Effector CD4-positive, alpha-beta T cell (primary cell): Measurements from ENCODE around the gene FGR.
A peak's percentile ranks its signal among the peaks of the same experiment; 100 is the strongest.

Experiments
- DNase-seq: peaks from one replicate; pipeline ENCODE4 v3.0.0-alpha.2; 2020

Gene FGR

DNA sequence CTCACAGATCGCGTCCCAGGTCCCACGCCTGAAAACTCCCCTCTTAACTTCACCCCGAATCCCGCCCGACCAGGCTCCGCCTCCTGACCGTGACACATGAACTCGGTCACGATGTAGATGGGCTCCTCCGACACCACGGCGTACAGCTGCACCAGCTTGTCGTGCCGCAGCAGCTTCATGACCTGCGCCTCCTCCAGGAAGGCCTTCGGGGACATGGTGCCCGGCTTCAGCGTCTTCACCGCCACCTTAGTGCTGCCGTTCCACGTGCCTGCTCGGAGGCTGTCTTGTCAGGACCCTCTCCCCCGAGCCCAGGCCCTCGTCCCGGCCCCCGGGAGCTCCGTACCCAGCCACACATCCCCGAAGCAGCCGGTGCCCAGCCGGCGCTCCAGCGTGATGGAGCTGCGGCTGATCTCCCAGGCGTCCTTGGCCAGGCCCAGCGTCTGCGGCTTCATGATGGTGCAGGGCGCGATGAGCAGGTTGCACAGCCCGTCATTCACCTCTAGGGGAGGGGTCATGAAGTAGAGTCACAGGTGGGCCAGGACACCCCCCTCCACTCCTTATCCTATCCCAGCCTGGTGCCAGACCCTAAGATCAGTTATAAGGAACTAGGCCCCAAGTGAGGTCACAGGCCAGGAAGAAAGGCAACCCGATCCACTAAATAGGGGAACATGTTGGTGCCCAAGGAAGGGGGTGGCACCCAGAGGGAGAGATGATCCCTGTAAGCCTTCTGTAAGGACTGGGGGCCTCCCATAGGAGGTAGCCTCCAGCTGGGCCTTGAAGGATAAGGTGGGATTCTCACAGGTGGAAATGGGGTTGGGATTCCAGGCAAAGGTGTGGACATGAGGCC lies 19.4 kb downstream of the FGR start:
- no peak for DNase-seq

DNA sequence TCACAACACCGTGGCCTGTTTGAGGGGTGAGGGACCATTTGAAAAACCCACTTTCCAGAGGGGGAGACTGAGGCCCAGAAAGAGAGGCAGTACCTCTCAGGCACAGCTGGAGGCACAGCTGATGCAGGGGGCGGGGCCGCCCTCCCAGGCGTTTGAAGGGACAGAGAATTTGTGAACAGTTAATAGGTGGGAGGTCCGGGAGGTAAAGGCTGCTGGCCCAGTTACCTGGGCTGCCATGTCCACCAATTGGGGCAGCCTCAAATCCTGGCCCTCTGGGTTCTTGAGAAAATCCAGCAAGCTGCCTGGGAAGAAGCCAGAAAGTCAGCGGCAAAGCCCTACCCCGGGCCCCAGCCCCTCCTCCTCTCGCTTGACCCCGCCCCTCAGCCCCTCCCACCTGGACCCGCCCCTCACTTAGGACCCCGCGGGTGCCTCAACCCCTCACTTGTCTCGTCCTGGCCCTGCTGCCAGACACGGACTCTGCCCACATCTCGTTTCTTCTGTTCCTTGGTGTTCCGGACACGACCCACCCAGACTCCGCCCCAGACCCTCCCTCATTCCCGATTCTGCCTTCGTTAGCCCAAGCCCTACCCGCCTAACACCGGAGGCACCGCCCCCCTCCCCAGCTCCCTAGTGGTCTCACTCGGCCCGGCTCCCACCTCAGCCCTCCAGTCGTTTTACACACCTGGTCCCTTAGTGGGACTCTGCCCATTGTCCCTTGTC lies 20.2 kb downstream of the FGR start:
- DNase-seq, result no peak

DNA sequence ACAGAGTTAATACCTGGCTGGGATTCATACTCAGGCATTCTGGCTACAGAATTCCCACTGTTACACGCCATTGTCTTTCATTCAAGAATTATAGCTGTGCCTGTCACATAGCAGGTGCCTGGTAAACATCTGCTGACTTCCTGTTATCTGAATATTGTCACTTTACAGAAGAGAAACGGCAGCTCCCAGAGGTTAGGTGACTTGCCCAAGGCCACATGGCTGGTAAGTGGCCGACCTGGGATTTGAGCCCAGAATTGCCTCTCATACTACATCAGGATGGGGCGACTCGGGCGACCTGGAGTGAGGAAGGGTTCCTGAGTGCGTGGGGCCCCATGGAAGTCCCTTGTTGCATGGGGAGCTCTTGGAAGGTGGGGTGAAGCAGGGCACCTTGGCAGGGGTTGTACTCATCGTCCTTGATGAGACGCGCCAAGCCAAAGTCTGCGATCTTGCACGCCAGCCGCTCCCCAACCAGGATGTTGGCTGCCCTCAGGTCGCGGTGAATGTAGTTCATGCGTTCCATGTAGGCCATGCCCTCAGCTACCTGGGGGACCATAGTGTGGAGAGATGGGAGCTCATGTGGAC lies 20.9 kb downstream of the FGR start:
- DNase-seq, result no peak

DNA sequence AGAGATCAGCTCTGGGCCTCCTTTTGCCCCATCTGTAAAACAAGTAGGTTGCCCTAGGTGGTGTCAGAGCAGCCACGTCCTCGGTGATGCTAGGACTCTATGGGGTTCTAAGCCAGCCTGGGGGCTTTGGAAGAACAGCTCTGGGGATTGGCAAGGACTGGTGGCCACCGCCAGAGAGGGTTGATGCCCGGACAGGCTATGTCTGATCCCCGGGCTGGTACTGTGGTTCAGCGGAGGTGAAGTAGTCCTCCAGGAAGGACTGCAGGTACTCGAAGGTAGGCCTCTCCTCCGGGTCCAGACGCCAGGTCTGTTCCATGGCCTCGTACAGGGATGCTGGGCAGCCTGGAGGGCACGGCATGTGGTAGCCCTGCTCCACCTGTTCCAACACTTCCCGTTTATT lies 22.3 kb downstream of the FGR start:
- no peak for DNase-seq

DNA sequence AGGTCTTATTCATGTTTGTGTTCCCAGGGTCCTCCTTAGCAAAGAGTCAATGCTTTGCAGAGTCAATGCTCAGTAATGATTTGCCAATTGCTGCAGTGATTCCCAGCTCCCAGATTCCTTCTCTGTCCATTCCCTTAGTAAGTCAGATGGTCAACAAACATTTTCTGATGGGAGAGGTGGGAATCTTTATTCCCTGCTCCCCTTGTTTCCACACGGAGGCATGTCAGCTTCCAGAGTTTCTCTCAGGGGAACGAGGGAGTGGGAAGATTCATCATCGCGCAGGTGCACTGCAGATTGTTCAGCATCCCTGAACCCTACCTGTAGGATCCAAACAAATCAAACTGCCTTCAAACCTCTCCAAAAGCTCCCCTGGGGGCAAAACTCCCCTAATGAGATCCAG lies 23.5 kb downstream of the FGR start:
- no peak for DNase-seq

DNA sequence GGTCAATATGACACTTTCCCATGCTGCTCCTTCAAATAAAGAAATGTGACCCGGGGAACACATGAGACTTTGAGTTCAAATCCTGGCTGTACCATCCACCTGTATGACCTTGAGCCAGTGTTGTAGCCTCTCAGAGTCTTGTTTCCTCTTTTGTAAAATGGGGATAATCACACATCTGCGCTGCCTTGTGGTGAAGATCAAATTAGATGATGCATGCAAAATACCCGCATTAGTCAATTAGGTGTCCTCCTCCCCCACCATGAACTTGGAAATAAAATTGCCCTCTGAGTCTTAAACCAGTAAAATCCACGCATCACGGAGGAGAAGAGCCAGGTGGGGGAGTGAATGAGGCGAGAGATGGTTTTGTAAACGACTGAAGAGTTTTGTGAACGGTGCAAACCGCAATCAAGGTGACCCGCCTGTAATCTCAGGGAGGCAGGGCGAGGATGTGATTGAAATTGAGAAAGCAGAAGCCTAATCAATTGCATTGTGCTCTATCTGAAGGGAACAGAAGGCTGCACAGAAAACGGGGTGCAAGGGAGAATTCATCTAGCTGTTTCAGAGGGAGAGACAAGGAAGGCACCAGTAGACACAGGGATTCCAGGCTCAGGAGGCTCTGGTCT lies 25.3 kb downstream of the FGR start:
- no peak for DNase-seq

DNA sequence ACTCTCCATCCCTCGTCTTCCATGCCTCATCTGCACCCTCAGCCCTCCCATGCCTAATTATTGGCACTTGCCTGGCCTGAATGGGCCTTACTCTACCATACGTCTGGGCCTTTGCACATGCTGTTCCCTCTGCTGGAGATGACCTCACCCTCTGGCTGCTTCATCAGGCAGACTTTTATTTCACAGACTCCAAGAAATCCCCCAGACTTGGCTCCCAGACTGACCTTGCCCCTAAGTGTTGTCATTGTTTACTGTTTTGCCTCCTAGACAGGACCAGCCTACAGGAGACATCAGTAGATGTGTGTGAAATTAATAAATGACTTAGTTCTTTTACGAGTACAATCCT lies 25.8 kb downstream of the FGR start:
- DNase-seq, result no peak

DNA sequence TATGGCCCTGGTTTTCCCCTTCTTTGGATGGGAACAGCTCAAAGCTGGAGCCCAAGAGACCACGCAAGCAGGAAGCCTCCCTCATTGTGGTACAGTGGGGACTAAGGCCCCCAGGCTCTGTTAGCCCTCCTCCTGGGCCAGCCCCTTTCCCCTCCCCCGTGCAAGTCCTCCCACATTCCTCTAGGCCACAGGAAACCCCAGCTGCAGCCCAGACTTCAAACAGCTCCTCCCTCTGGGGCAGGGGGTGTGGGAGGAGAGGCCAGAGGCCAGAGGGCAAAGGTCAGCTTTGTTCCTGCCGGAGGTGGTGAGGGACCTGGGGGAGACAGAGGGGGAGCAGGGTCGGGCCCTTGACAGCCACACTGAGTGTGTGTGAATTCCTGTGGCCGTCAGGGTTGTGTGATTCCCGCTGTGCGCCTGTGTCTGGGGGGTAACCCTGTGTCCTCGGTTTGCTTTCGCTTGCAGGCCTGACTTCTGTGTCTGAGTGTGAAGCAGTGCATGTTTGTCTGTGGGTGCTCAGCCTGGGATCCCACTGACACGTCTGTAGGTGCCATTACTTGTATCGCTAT lies 27.7 kb downstream of the FGR start:
- DNase-seq, result no peak

DNA sequence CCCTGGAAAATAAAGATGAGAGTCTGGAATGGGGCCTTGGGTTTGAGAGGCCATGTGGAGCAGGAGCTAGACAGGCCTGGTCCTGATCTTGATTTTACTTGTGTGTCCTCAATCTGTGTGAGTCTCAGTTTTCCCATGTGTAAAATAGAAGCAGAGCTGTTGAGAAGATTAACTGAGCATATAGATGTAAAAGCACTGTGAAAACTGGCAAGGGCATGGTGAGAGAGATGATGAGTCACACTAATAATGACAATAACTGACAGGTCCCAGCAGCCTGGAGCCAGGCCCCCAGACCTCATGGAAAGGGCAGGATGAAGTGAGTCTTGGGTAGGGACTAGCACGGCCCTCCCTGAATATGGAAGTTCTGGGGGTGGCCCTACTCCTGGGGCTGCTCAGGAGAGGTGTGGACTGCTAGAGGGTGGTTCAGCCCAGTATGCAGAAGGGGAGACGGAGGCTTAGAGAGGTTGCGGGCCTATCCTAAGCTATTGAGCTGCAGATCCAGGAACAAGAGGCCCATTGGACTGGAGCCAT lies 28.2 kb downstream of the FGR start:
- no peak for DNase-seq

DNA sequence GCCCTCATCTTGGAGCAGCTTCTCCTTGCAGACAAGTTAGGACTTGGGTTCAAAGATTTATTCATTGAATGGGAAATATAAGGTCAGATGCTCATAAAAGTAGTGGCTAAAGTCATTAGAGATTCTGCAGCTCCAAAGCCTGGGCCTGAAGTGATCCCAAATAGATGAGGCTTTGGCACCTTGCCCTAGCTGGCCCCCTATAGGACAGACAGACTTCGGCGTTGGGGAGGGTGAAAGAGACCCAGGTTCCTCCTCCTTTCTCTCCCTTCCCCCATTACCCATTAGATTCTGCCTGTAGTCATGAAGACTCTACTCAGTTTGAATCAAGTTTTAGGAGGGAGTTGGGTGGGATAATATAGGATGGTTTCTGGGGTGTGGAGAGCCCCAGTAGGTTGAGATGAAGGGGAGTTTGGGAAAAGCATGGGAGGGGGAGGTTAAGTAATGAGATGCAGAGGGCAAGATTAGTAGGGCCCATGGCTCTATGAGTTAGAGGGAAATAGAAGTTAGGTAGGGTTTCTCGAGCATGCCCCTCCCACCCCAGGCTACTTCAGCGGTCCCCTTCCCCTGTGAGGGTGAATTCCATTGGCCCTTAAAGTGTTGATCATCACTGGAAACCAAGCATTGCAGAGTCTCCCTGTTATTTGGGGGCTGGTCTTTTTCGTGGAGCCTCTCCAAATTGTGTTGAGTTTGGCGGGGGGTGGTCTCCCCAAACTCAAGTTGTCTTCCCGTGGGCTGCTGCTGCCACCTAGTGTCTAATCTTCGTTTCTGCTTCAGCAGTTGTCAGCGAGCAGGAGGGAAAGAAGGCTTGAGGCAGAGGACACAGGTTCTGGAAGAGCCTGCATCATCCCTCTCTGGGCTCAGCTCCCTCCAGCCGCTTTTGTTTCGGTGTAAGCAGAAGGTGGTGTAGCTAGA lies 28.9 kb downstream of the FGR start:
- peak; percentile 54 for DNase-seq

DNA sequence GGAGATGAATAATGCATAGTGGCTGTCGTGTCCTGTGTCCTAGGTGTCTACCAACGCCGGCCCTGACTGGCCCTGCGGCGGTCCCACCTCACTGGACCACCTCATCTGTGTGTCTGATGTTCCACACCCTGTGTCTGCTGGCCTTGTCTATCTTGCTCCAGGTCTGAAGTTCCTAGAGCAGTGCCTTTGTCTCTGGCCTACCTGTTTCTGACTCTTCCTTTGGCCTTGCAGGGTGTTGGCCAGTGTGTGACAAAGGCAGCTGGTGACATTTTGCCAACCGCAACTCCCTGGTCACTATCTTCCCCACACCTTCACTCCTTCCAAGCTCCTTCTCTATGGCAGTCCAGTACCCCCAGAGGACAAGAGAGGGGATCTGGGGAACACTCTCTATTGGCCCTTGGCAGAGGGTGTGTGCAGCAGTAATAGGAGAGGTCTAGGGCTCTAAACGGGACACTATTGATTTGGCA lies 29.7 kb downstream of the FGR start:
- DNase-seq, result no peak

DNA sequence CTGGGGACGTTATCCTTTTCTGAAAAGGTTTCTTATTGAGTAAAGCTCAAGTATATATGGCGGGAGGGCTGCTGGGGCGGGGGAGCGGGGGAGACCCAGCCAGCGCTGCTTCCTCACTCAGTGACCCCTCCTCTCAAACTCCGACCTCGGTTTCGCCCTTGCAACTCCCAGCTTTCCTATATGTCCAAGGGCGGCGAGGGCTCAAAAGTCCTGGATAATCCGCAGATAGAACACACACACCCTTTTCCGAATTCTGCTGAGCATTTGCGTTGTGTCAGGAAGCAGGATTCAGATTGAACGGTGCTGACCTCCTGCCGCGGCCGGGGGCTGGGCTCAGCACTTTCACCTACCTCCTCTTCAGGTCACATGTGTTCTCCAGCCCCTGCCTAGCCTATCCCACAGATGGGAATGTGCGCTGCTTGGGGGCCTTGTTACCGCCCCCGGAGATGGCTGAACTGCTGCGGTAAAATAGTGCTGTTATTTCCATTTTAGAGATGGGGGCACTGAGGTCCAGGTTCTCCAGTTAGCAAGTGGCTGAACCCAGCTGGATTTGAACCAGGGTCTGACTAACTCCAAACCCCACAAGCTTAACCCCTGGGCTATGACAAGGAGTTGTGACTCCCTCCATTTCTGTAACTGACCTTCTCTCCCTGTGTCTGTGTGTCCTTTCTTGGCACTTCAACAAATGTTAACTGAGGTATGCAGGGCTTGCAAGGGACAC lies 30.2 kb downstream of the FGR start:
- no peak for DNase-seq

DNA sequence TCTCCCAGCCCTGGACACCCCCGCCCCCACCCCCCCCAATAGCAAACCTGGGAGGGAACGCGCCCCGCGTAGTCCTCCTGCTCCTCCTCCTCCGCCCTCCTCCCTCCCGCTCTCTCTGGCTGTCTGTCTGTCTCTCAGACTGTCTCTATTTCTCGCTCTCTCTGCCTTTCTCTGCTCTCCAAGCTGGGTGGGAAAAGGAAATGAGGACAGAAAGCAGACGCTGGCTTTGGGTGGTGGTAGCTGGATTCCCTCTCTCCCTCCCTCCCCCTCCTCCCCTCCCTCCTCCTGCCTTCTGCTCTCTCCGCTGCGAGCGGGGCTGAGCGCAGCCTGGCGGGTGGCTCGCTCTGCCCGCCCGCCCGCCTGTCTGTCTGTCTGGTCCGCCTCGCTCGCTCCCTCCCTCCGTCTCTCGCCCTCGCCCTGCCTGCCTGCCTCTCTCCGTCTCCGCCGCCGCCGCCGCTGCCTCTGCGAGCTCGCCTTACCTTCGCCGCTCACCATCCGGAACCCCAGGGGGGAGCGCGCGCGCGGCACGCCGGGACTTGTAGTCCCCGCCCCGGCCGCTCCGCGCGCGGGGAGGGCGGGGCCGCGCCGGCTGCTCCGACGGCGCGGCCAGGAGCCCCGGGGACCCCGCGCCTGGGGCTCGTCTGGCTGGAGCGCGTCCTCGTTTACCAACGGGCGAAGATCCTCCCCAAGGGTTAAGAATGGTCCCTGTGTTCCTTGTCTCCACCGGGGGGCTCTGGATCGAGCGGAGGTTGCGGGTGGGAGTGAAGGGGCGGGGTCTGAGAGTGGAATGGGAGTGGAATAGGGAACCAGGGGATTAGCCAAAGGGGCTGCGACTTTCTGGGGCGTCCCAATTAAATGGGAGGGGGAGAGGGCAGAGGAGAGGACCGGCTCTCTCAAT lies 31.1 kb downstream of the FGR start, which contains the start of gene AHDC1:
AHDC1 (minus strand) TSS at position 464 of the 898 bp plus-strand sequence. CDS start 52,029 bp downstream, outside the sequence.
- DNase-seq, result peak; percentile 92

DNA sequence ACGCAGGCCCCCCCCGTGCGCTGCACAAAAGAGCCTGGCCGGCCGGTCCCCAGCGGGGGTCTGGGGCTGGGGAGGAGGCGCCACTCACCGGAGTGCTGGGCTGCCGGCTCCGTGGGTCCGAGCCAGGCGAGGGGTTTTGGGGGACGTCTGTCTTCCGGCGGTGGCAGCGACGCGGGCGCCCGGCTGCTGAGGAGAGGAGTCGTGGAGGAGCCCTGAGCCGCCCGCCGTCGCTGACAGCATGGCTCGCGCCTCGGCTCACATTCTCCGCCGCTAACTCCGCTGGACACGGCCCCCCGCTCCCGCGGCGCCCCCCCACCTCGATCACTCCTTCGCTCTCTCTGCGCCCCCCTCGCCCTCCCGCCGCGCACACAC lies 31.7 kb downstream of the FGR start:
- no peak for DNase-seq

DNA sequence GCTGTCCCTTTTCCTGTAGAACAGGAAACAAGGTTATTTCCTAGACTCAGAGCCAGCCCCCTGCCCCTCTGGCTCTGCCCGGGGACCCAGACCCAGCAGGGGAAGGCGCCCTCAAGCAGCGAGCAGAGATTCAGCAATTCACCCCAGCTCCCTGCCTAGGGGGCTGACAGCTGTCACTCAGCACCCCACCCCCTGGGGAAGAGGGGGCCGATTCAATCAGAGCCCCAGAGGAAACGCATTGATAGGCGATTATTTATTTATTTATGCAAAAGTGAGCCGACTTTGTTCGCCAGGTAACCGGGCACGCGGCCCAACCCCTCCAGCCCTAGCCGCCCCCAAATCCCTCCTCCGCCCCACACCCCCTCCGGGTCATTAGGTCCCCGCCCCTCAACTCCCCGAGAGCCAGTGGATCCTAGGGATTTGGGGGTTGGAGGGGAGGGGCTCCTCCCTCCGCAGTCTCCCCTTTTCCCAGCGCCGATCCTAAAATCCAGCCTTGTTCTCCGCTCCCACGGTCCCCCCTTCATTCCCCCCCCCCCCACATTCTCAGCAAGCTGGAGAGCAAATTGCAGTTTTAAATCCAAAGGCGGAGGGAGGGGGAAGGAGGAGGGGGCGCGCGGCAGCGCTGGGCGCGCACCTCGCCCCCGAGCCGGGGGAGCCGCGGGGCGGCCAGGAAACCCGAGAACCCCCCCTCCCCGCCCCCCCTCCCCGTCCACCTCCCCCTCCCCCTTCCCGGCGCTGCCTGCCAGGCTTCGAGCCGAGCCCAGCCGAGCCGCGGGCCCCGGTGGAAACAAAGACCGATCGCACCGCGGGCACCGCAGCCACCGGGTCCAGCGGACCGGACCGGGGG lies 32.3 kb downstream of the FGR start:
- DNase-seq, result peak; percentile 29

DNA sequence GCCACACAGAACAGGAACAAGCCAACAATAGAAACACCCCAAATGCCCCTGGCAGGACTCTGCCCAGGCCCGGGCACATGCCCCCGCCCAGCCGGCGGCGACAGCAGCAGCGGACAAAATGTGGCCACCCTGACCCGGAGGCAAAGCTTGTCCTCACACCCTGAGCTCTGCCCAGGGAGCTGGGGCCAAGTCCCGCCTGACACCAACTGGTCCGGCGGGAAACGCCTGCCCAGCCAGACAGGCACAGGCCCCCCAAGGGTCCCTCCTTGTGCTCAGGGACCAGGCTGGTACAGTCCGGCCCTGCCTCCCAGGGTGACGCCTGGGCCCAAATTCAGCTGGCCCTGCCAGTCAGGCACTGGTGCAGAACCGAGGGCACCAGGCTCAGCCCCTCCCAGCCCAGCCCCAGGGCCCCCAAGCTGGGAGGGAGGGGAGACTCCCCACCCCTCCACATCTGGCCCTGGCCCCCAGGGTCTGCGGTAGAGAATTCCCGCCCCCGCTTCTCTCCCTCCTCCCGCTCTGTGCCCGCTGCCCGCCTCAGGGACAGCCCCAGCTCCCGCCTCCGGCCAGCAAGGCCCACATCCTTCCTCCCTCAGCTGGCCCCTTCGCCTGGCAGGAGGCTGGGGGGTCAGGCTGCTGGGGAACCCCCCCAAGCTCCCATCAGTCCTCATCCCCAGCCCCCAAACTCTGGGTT lies 33.1 kb downstream of the FGR start:
- DNase-seq, result no peak

DNA sequence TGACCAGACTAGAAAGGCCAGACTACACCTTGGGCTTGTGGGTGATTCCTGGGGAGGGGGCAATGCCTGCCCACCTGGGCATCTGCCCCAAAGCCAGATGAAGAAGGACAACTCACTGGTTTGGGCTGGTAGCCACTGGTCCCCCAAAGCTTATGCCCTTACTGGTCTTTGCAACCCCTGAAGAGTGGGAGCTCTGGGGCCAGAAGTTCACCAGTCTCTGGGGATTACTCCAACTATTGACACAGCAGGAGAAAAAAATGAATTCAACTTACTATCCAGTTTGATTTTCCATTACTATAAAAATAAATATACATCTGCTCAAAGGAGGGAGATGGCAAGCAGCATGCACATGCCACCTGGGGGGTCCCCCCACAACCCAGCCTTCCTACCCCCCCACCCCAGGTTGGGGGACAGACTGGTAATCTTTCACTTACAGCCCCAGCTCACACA lies 33.6 kb downstream of the FGR start:
- DNase-seq, result no peak

DNA sequence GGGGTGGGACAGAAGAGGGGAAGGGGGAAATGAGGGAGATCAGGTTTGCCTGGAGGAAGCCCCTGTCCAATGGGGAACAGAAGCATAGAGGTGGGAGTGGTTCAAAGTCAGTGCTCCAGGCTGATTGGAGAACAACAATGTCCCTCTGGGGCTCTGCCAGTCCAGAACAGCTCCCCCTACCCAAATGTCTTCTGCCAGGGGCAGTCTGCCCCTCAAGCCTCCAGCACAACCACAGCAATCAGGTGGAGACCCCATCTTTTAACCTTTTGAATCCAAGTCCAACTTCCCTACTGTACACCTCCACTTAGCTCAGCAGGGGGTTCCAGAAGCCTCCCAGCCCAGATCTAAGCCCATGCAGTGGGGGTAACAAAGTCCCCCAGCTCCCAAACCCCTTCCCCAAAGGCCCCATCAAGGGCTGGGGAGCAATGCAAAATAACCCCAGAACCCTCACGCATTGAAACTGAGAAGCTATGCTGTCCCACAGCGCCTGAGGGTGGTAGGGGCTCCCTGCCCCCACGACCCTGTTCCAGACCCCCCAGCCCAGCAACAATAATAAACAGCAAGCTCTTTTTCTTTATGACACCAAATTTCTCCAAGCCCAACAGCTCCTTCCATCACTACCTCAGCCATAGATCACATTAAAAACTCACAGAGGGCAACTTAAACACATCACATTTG lies 34.3 kb downstream of the FGR start:
- no peak for DNase-seq
